ENCODE data around the gene KCTD6. TPM values are rescaled to one million over a fixed set of nuclear protein-coding genes. Genes with fewer than 3 reads are reported as not detected.

The KCTD6 gene
- total RNA-seq, 1 donor from 2014 or later, result 8.2 TPM

GRCh38 chr3:58528629-58529028, 36.7 kb downstream of the KCTD6 start:
- no peaks in the 10 kb centered on the region for H3K9me3 ChIP-seq
- TF ChIP-seq, protein P1, sequence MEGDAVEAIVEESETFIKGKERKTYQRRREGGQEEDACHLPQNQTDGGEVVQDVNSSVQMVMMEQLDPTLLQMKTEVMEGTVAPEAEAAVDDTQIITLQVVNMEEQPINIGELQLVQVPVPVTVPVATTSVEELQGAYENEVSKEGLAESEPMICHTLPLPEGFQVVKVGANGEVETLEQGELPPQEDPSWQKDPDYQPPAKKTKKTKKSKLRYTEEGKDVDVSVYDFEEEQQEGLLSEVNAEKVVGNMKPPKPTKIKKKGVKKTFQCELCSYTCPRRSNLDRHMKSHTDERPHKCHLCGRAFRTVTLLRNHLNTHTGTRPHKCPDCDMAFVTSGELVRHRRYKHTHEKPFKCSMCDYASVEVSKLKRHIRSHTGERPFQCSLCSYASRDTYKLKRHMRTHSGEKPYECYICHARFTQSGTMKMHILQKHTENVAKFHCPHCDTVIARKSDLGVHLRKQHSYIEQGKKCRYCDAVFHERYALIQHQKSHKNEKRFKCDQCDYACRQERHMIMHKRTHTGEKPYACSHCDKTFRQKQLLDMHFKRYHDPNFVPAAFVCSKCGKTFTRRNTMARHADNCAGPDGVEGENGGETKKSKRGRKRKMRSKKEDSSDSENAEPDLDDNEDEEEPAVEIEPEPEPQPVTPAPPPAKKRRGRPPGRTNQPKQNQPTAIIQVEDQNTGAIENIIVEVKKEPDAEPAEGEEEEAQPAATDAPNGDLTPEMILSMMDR (IDR thresholded peaks at IDR 0.05), result no peak
- intact Hi-C loops (cut with DNase I), result no loop called here
- ATAC-seq, result peak in 1 of 2 donors; percentile 50
- no peak overlapping the region for H3K27ac ChIP-seq
- H3K36me3 ChIP-seq, result peaks cover 30% of the 10 kb centered on the region
- H3K27me3 ChIP-seq (ENCODE audit: low read depth), result no peaks in the 10 kb centered on the region
- no peak for DNase-seq
- no peak overlapping the region for H3K4me3 ChIP-seq
- peaks cover 20% of the 10 kb centered on the region for H3K4me1 ChIP-seq

- Histone ChIP-seq H3K4me3 (no peak overlapping the region), H3K27ac (no peak overlapping the region), H3K27me3 (ENCODE audit: low read depth) (no peaks in the 10 kb centered on the region), H3K9me3 (no peaks in the 10 kb centered on the region), H3K4me1 (peaks cover 20% of the 10 kb centered on the region), H3K36me3 (peaks cover 26% of the 10 kb centered on the region)
- TF ChIP-seq, protein P1 (IDR thresholded peaks at IDR 0.05), result no peak
- no peak for DNase-seq
- intact Hi-C loops (cut with DNase I), result no loop called here
- no peak for ATAC-seq
Observed at GRCh38 chr3:58529516-58530353, 37.8 kb downstream of the KCTD6 start.

DNA sequence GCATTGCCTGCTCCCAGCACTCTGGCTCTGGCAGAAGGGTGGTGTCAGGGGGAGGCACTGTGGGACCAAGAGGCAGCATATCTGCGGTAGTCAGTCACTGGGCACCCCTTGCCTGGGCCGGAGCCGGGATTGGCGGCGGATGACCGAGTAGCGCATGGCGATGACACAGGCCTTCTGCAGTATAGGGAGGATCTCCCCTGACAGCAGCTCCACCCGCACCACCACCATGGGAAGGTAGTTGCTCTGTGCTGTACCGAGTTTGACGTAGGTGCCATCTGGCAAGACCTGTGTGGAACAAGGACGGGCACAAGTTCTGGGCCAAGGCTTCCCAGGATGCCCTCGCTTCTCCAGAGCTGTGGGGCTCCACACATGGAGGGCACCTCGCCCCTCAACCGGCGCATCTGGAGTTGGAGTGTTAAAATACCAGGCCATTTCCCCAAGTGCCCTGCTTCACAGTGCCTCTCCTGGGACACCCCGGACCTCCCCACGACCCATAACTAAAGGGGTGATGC, 38.5 kb downstream of the KCTD6 start:
- ATAC-seq (no peak), DNase-seq (no peak)
- Histone ChIP-seq H3K9me3 (no peaks in the 10 kb centered on the region), H3K36me3 (peaks cover 23% of the 10 kb centered on the region), H3K27ac (no peak overlapping the region), H3K4me3 (no peak overlapping the region), H3K4me1 (peaks cover 20% of the 10 kb centered on the region), H3K27me3 (ENCODE audit: low read depth) (no peaks in the 10 kb centered on the region)
- TF ChIP-seq, protein P1 (IDR thresholded peaks at IDR 0.05), result no peak
- intact Hi-C loops (cut with DNase I), result no loop called here

DNA sequence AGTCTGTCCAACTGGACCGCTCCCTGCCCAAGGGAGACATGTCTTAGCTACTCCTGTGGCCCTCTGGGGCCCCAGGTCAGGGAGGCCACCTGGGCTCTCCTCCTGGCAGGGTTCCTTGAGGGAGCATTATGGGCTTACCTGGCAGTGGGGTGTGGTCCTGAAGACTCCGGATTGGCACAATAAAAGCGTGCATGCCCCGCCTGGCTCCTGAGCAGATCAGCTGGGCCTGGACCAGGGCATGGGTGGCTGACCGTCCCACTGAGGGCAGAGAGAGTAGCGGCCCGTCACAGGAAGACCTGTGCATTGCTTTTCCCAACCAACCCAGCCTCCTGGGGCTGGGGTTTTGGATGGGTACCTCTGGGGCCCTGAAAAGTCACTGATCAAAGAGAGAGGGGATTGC, 39.7 kb downstream of the KCTD6 start:
- no peak for ATAC-seq
- intact Hi-C loops (cut with DNase I), result no loop called here
- H3K27me3 ChIP-seq (ENCODE audit: low read depth), result no peaks in the 10 kb centered on the region
- H3K9me3 ChIP-seq, result no peaks in the 10 kb centered on the region
- peaks cover 19% of the 10 kb centered on the region for H3K36me3 ChIP-seq
- DNase-seq, result no peak
- no peak overlapping the region for H3K4me3 ChIP-seq
- peaks cover 27% of the 10 kb centered on the region for H3K4me1 ChIP-seq
- no peak overlapping the region for H3K27ac ChIP-seq
- TF ChIP-seq, protein P1 (IDR thresholded peaks at IDR 0.05), result no peak

GRCh38 chr3:58531956-58532355, 40.1 kb downstream of the KCTD6 start:
- TF ChIP-seq, protein P1 (IDR thresholded peaks at IDR 0.05), result no peak
- H3K36me3 ChIP-seq, result peaks cover 19% of the 10 kb centered on the region
- DNase-seq (no peak), ATAC-seq (no peak)
- no peaks in the 10 kb centered on the region for H3K27me3 ChIP-seq (ENCODE audit: low read depth)
- peaks cover 31% of the 10 kb centered on the region for H3K4me1 ChIP-seq
- H3K27ac ChIP-seq, result no peak overlapping the region
- no peak overlapping the region for H3K4me3 ChIP-seq
- no peaks in the 10 kb centered on the region for H3K9me3 ChIP-seq
- intact Hi-C loops (cut with DNase I), result no loop called here
